AG04450 (cell line): Measurements from ENCODE around the gene PTGER4. TPM values are rescaled to one million over a fixed set of nuclear protein-coding genes. Genes with fewer than 3 reads are reported as not detected.
A peak's percentile ranks its signal among the peaks of the same experiment; 100 is the strongest.
"Not testable (repeated sequence)": the region's sequence is repeated elsewhere in the genome, so short reads cannot be mapped to it uniquely, and the experiment has no call there.

Experiments
- CTCF ChIA-PET: fragments of 300-600, 350-600 bp; formaldehyde crosslinking; extraction: SDS; loops from one replicate; lab custom pipeline; 2022; ENCODE audit warnings: antibody characterized with exemption, inconsistent platforms; lab: Charles Lee
- POLR2A ChIA-PET: fragments of 350-600 bp; formaldehyde crosslinking; extraction: SDS; loops from one replicate; lab custom pipeline; 2021; ENCODE audit warnings: antibody characterized with exemption, inconsistent platforms; lab: Yijun Ruan, JAX
- DNase-seq: peaks from one replicate; pipeline ENCODE4 v3.0.0-alpha.2; 2011; ENCODE audit warnings: low read depth, low spot score
- H3K27ac ChIP-seq: one replicate; pipeline ENCODE4 v1.5.1; 2012; ENCODE audit warnings: low read depth, low read length, control low read depth
- H3K27me3 ChIP-seq: one replicate; pipeline ENCODE4 v1.6.0; 2012; ENCODE audit warnings: low read length; ENCODE audit not compliant: control insufficient read depth, insufficient read depth
- H3K4me3 ChIP-seq: 2 replicates; pipeline ENCODE4 v1.5.1; 2011; ENCODE audit warnings: mild to moderate bottlenecking, low read depth, low read length, control low read depth
- H3K9me3 ChIP-seq: 2 replicates; pipeline ENCODE4 v1.5.1; 2012; ENCODE audit warnings: low read length; ENCODE audit not compliant: control insufficient read depth, insufficient read depth
- CTCF ChIP-seq: IDR thresholded peaks from 2 replicates; pipeline ENCODE4 v1.5.1; 2011; ENCODE audit warnings: low read depth, low read length, control low read depth, inconsistent platforms
- polyA minus RNA-seq: library from RNA; depleted of rRNA, polyadenylated mRNA; stranded (reverse); fragments of >200 nt; gene quantifications from 2 replicates; pipeline ENCODE4 v1.2.3, GENCODE V29; 2011; rRNA and poly(A)+ RNA removed
- polyA plus RNA-seq: library from polyadenylated mRNA; depleted of rRNA; stranded (reverse); fragments of >200 nt; gene quantifications from 2 replicates; pipeline ENCODE4 v1.2.3, GENCODE V29; 2011; rRNA removed

PTGER4 gene
- 6.2 and 6.8 TPM in 2 replicates for polyA plus RNA-seq
- 7.6 and 10.7 TPM in 2 replicates for polyA minus RNA-seq

GRCh38 chr5:40679913-40680681 lies at the start of gene PTGER4:
TSS of gene PTGER4 (plus strand) at chr5:40679915. CDS start at chr5:40680994, 1,079 bp downstream.
- ChIA-PET CTCF (interaction anchor here (1.3 kb wide), 1 partner anchor 1102 kb away, joined by 3 read pairs; no protein-coding TSS in a partner anchor), POLR2A (interaction anchor here (0.6 to 1.3 kb wide), 7 partner anchors 109 to 732 kb away, joined by 3 to 6 read pairs (median 3); no protein-coding TSS in a partner anchor)
- TF ChIP-seq CTCF = no peak
- Histone ChIP-seq H3K4me3 (peak within 1 kb of the TSS; percentile 77), H3K27me3 (no peaks in the 10 kb centered on the region), H3K27ac (peak within 1 kb of the TSS; percentile 93), H3K9me3 (no peaks in the 10 kb centered on the region; the same call in 1 of the 2 replicates)
- DNase-seq = no peak

- CTCF ChIA-PET = interaction anchor here (0.5 kb wide), 1 partner anchor 189 kb away, joined by 3 read pairs; no protein-coding TSS in a partner anchor
Measured at GRCh38 chr5:40630126-40630525, 49.6 kb upstream of the PTGER4 start.

GRCh38 chr5:40631236-40631635 lies 48.5 kb upstream of the PTGER4 start:
- DNase-seq = no peak
- H3K4me3 ChIP-seq = no peak overlapping the region
- H3K9me3 ChIP-seq = no peaks in the 10 kb centered on the region
- POLR2A ChIA-PET = no interaction called here
- no peaks in the 10 kb centered on the region for H3K27me3 ChIP-seq
- no peak overlapping the region for H3K27ac ChIP-seq
- CTCF ChIA-PET = no interaction called here
- no peak for TF ChIP-seq CTCF

More at GRCh38 chr5:40630126-40630525, 49.6 kb upstream of the PTGER4 start:
- no peak for DNase-seq
- TF ChIP-seq CTCF = no peak
- no peaks in the 10 kb centered on the region for H3K9me3 ChIP-seq
- no peaks in the 10 kb centered on the region for H3K27me3 ChIP-seq
- POLR2A ChIA-PET = no interaction called here
- H3K4me3 ChIP-seq = no peak overlapping the region
- H3K27ac ChIP-seq = no peak overlapping the region

- Histone ChIP-seq H3K27ac (no peak overlapping the region), H3K27me3 (no peaks in the 10 kb centered on the region), H3K4me3 (no peak overlapping the region), H3K9me3 (no peaks in the 10 kb centered on the region)
- CTCF ChIA-PET = no interaction called here
- no peak for DNase-seq
- no peak for TF ChIP-seq CTCF
- POLR2A ChIA-PET = no interaction called here
Measured at GRCh38 chr5:40634154-40634553, 45.6 kb upstream of the PTGER4 start.

- Histone ChIP-seq H3K27ac (no peak overlapping the region), H3K9me3 (no peaks in the 10 kb centered on the region), H3K27me3 (no peaks in the 10 kb centered on the region), H3K4me3 (no peak overlapping the region)
- no peak for DNase-seq
- POLR2A ChIA-PET = no interaction called here
- no peak for TF ChIP-seq CTCF
- CTCF ChIA-PET = no interaction called here
Measured at GRCh38 chr5:40634593-40634992, 45.1 kb upstream of the PTGER4 start.

- CTCF ChIA-PET, H3K27ac ChIP-seq, H3K27me3 ChIP-seq, H3K9me3 ChIP-seq, DNase-seq, H3K4me3 ChIP-seq: not testable (repeated sequence)
- POLR2A ChIA-PET = interaction anchor here (0.6 kb wide), 1 partner anchor 369 kb away, joined by 4 read pairs; no protein-coding TSS in a partner anchor
Measured at GRCh38 chr5:40639531-40639930, 40.2 kb upstream of the PTGER4 start.
